K562 (cell line): ENCODE data around the gene LHX3. TPM values are rescaled to one million over a fixed set of nuclear protein-coding genes. Genes with fewer than 3 reads are reported as not detected.

ENCODE experiments used
- ATAC-seq: fragments of 200-7000 bp; cut with Tn5 transposase; 3 replicates; pipeline ENCODE4 v1.9.1; 2020; ENCODE audit warnings: moderate library complexity
- BruUV-seq: library from RNA; stranded (reverse); fragments of 400-500 nt; replicated peaks from 2 replicates; lab custom pipeline; 2021; lab: Mats Ljungman, UMichigan
- CTCF ChIA-PET: fragments of 300-600 bp; formaldehyde crosslinking; extraction: SDS; loops from one replicate; lab custom pipeline; 2021; ENCODE audit warnings: low intra/inter-chr PET ratio; lab: Yijun Ruan, JAX
- POLR2A ChIA-PET: fragments of 300-600, 350-650 bp; sonication (Branson Sonifier 250); formaldehyde crosslinking; extraction: SDS; loops from one replicate; lab custom pipeline; 2021; ENCODE audit warnings: antibody characterized with exemption, inconsistent platforms; lab: Yijun Ruan, JAX
- DNase-seq, 4 experiments: peaks; one replicate each; pipeline versions ENCODE4 v3.0.0 to v3.0.0-alpha.2; 2011 to 2018; ENCODE audit warnings: low spot score in 3 of 4, mixed read lengths in 3 of 4; ENCODE audit errors: extremely low read depth in 1 of 4
- FAIRE-seq: peaks from 2 replicates; lab custom pipeline; 2011; peaks lifted over from hg19 to GRCh38; lab: Jason Lieb, UNC
- H2AFZ ChIP-seq: 2 replicates; pipeline ENCODE4 v1.6.0; 2011; ENCODE audit warnings: low read depth, low read length, control low read depth, inconsistent platforms
- H3K27ac ChIP-seq: fragments of 200-600 bp; 3 replicates; pipeline ENCODE4 v1.8.0; 2011; ENCODE audit warnings: low read depth, mild to moderate bottlenecking, control low read depth, inconsistent platforms, low read length, moderate library complexity, mixed read lengths; ENCODE audit errors: extremely low read depth
- H3K27me3 ChIP-seq, 2 experiments: fragments of 300-600 bp in 1 of 2; 2 replicates in 1 of 2; 3 replicates in 1 of 2; pipeline versions ENCODE4 v1.6.0 to v1.8.0; 2011; ENCODE audit warnings: inconsistent platforms in 2 of 2, low read length in 2 of 2, mild to moderate bottlenecking in 1 of 2, mixed read lengths in 1 of 2, moderate library complexity in 1 of 2; ENCODE audit not compliant: control insufficient read depth in 2 of 2, insufficient read depth in 2 of 2
- H3K36me3 ChIP-seq: fragments of 300-600 bp; 3 replicates; pipeline ENCODE4 v1.8.0; 2011; ENCODE audit warnings: mild to moderate bottlenecking, low read length, inconsistent platforms; ENCODE audit not compliant: control insufficient read depth, insufficient read depth
- H3K4me1 ChIP-seq, 2 experiments: fragments of 200-600 bp in 1 of 2; replicated peaks in 1 of 2; 2 replicates in 1 of 2; 3 replicates in 1 of 2; pipeline versions ENCODE4 v1.5.1 to v1.8.0; 2011; ENCODE audit warnings: inconsistent platforms in 2 of 2, low read length in 2 of 2, mild to moderate bottlenecking in 1 of 2, mixed read lengths in 1 of 2, moderate library complexity in 1 of 2; ENCODE audit not compliant: control insufficient read depth in 2 of 2, insufficient read depth in 2 of 2
- H3K4me2 ChIP-seq: 2 replicates; pipeline ENCODE4 v1.6.1; 2011; ENCODE audit warnings: low read length, control low read depth, inconsistent platforms, mixed read lengths; ENCODE audit not compliant: insufficient read depth
- H3K4me3 ChIP-seq: fragments of 200-600 bp; sonication (generic), shearing (Covaris generic); 2 replicates; pipeline ENCODE4 v1.5.1; 2016; ENCODE audit warnings: control low read depth, inconsistent platforms
- H3K79me2 ChIP-seq: fragments of 200-600 bp; 3 replicates; pipeline ENCODE4 v1.8.0; 2011; ENCODE audit warnings: low read length, inconsistent platforms; ENCODE audit not compliant: control insufficient read depth, insufficient read depth
- H3K9ac ChIP-seq, 2 experiments: 2 replicates each; pipeline versions ENCODE4 v1.6.0 to v1.6.1; 2011; ENCODE audit warnings: low read depth in 2 of 2, low read length in 2 of 2, control low read depth in 1 of 2, inconsistent platforms in 1 of 2, mild to moderate bottlenecking in 1 of 2, mixed read lengths in 1 of 2; ENCODE audit not compliant: insufficient read depth in 1 of 2
- H3K9me1 ChIP-seq: one replicate; pipeline ENCODE4 v1.6.0; 2011; ENCODE audit warnings: inconsistent platforms, mild to moderate bottlenecking, low read length, moderate library complexity; ENCODE audit not compliant: control insufficient read depth, insufficient read depth
- H3K9me3 ChIP-seq: replicated peaks from 2 replicates; pipeline ENCODE4 v1.5.1; 2011; ENCODE audit warnings: low read depth, low read length, inconsistent platforms; ENCODE audit not compliant: control insufficient read depth, insufficient read depth
- H4K20me1 ChIP-seq: replicated peaks from 2 replicates; pipeline ENCODE4 v1.6.1; 2011; ENCODE audit warnings: low read length, inconsistent platforms, mixed read lengths; ENCODE audit not compliant: control insufficient read depth, insufficient read depth
- CAMTA2 ChIP-seq: fragments of 250-450 bp; sonication (Bioruptor Pico); conservative IDR thresholded peaks from 2 replicates; pipeline ENCODE4 v1.5.1; 2022
- CBX8 ChIP-seq: fragments of 200-600 bp; sonication (generic); IDR thresholded peaks from 2 replicates; pipeline ENCODE4 v1.6.1; 2012; ENCODE audit warnings: borderline replicate concordance, mixed run types, low read depth, mild to moderate bottlenecking, moderate library complexity, mixed read lengths, low read length, control low read depth, inconsistent platforms; ENCODE audit not compliant: poor library complexity, severe bottlenecking; ENCODE audit errors: extremely low read depth
- NCOA2 ChIP-seq, 2 experiments: fragments of 450-650 bp; IDR thresholded peaks; 2 replicates each; pipeline ENCODE4 v1.6.1; 2018; ENCODE audit warnings: mild to moderate bottlenecking in 2 of 2, moderate library complexity in 1 of 2; ENCODE audit not compliant: partially characterized antibody in 2 of 2
- NFE2L1 ChIP-seq: fragments of 450-650 bp; IDR thresholded peaks from 2 replicates; pipeline ENCODE4 v1.6.1; 2016; ENCODE audit warnings: missing genetic modification characterization, low read depth, mild to moderate bottlenecking, missing compliant biosample characterization, moderate library complexity, borderline replicate concordance
- NR2C1 ChIP-seq, 2 experiments: fragments of 450-650 bp; IDR thresholded peaks; 2 replicates each; pipeline ENCODE4 v1.6.1; 2017; ENCODE audit warnings: mild to moderate bottlenecking in 2 of 2, antibody characterized with exemption in 1 of 2, inconsistent platforms in 1 of 2, missing compliant biosample characterization in 1 of 2, missing genetic modification characterization in 1 of 2
- NR4A1 ChIP-seq, 2 experiments: fragments of 250-450 bp in 1 of 2; fragments of 450-650 bp in 1 of 2; sonication (Bioruptor Pico) in 1 of 2; IDR thresholded peaks; 2 replicates each; pipeline versions ENCODE4 v1.4.0 to v1.6.1; 2016 to 2020; ENCODE audit warnings: mild to moderate bottlenecking in 2 of 2, missing compliant biosample characterization in 1 of 2, missing genetic modification characterization in 1 of 2, moderate library complexity in 1 of 2
- POLR3A ChIP-seq: IDR thresholded peaks from 2 replicates; pipeline ENCODE4 v1.6.1; 2011; ENCODE audit warnings: borderline replicate concordance, mild to moderate bottlenecking, moderate library complexity; ENCODE audit not compliant: insufficient read length, insufficient read depth; ENCODE audit errors: extremely low read depth
- STAG1 ChIP-seq: sonication (generic); formaldehyde crosslinking; IDR thresholded peaks from 2 replicates; pipeline ENCODE4 v1.5.0; 2020; ENCODE audit warnings: missing genetic modification reagents, borderline replicate concordance
- ZNF146 ChIP-seq: IDR thresholded peaks from one replicate; pipeline ENCODE4 v1.6.1; 2018; ENCODE audit warnings: missing compliant biosample characterization; ENCODE audit not compliant: unreplicated experiment
- ZNF174 ChIP-seq: fragments of 250-450 bp; sonication (Bioruptor Pico); IDR thresholded peaks from 2 replicates; pipeline ENCODE4 v1.4.0; 2020; ENCODE audit warnings: mild to moderate bottlenecking
- WGBS: fragments of 100-300 bp; shearing (Covaris generic); methylation state at CpG from one replicate; pipeline ENCODE4 v1.1.6; 2016; ENCODE audit warnings: low coverage, mixed read lengths; ENCODE audit not compliant: insufficient coverage; ENCODE audit errors: missing lambda C conversion rate; 5-methylcytosine and 5-hydroxymethylcytosine counted together
- in situ Hi-C: fragments of 300-500 bp; cut with MboI; formaldehyde crosslinking; loops from 4 replicates; pipeline ENCODE4 v1.15.0; 2018; ENCODE audit warnings: inconsistent platforms, mixed read lengths
- intact Hi-C: fragments of 100-400 bp; cut with micrococcal nuclease; formaldehyde crosslinking; loops from 2 replicates; pipeline ENCODE4 v1.14.2; 2022
- polyA plus RNA-seq, 8 experiments: library from polyadenylated mRNA; depleted of rRNA in 4 of 8; stranded (reverse) in 5 of 8; unstranded in 3 of 8; fragments of >200 nt; fragmentation: Nextera tagmentation in 2 of 8; fragmentation: Illumina TruSeq in 1 of 8; extraction: Ambion mirVana in 2 of 8; extraction: Trizol in 1 of 8; gene quantifications; 2 replicates each; pipeline versions ENCODE4 v1.2.1 to v1.2.3, GENCODE V29; 2011 to 2014; ENCODE audit warnings: inconsistent platforms in 1 of 8, missing spikeins in 1 of 8
- total RNA-seq, 7 experiments: library from RNA; depleted of rRNA in 6 of 7; stranded (reverse); fragments of >200 nt in 6 of 7; fragmentation: Illumina TruSeq in 2 of 7; extraction: Trizol in 2 of 7; gene quantifications; 2 replicates each; pipeline versions ENCODE4 v1.2.1 to v1.2.3, GENCODE V29; 2011 to 2021; ENCODE audit warnings: low replicate concordance in 1 of 7
- TF ChIP-seq, protein P1 (sequence below): fragments of 450-650 bp; IDR thresholded peaks from 2 replicates; pipeline ENCODE4 v1.6.1; 2016; ENCODE audit warnings: mild to moderate bottlenecking
- TF ChIP-seq, protein P2 (sequence below): fragments of 450-650 bp; formaldehyde crosslinking; IDR thresholded peaks from 2 replicates; pipeline ENCODE4 v1.4.0; 2020; ENCODE audit warnings: mild to moderate bottlenecking, moderate library complexity

The LHX3 gene
- total and polyA plus RNA-seq, 9 of the 15 experiments (the other 6 are each of a cell fraction or from before 2014, with no cell fraction given): 0.09 TPM; not detected in 8

DNA sequence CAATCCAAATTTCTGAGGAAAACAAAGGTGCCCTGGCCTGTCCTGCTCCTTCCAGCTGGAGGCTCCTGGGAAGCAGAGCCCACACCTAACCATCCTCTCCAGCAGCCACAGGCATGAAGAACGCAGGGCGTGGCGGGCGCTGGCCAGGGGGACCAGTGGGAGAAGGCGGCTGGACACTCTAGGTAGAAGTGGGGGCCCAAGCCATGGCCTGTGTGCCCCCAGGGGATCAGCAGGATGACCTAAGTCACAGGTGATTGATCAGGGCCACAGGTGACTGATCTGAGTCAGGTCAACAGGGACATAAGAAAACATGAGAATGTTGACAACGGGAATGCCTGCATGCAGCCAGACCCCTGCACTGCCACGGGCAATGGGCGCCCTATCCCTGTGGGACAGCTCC lies 37.3 kb upstream of the LHX3 start:
- Histone ChIP-seq H3K4me2 (no peak overlapping the region), H3K4me1 (peaks cover 51 to 65% of the 10 kb centered on the region in 2 experiments)
- no peak for ATAC-seq

More for the DNA sequence above, 37.3 kb upstream of the LHX3 start:
- Histone ChIP-seq H3K27ac (no peak overlapping the region), H3K9ac (peak overlapping the region in 1 of 2 experiments; percentile 41; a peak in 1 of 4 replicates), H2AFZ (no peak overlapping the region), H3K9me1 (peaks cover 10% of the 10 kb centered on the region), H4K20me1 (peaks cover 43% of the 10 kb centered on the region), H3K27me3 (peaks cover 0 to 5% of the 10 kb centered on the region in 2 experiments; a peak in 1 of 5 replicates), H3K36me3 (peaks cover 38% of the 10 kb centered on the region), H3K4me3 (no peak overlapping the region), H3K79me2 (peaks cover 78% of the 10 kb centered on the region), H3K9me3 (no peaks in the 10 kb centered on the region)
- no peak for FAIRE-seq
- no peak for DNase-seq
- no peak for TF ChIP-seq POLR3A
- TF ChIP-seq ZNF146 (CRISPR knock-in tag): no peak
- TF ChIP-seq CAMTA2: no peak
- no peak for TF ChIP-seq ZNF174 (CRISPR knock-in tag)
- TF ChIP-seq, protein P1, sequence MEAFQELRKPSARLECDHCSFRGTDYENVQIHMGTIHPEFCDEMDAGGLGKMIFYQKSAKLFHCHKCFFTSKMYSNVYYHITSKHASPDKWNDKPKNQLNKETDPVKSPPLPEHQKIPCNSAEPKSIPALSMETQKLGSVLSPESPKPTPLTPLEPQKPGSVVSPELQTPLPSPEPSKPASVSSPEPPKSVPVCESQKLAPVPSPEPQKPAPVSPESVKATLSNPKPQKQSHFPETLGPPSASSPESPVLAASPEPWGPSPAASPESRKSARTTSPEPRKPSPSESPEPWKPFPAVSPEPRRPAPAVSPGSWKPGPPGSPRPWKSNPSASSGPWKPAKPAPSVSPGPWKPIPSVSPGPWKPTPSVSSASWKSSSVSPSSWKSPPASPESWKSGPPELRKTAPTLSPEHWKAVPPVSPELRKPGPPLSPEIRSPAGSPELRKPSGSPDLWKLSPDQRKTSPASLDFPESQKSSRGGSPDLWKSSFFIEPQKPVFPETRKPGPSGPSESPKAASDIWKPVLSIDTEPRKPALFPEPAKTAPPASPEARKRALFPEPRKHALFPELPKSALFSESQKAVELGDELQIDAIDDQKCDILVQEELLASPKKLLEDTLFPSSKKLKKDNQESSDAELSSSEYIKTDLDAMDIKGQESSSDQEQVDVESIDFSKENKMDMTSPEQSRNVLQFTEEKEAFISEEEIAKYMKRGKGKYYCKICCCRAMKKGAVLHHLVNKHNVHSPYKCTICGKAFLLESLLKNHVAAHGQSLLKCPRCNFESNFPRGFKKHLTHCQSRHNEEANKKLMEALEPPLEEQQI: no peak
- TF ChIP-seq NCOA2 (IDR thresholded peaks at IDR 0.05; ENCODE audit: partially characterized antibody in 2 of 2): no peak
- TF ChIP-seq STAG1: no peak
- TF ChIP-seq NFE2L1 (tag): no peak
- no peak for TF ChIP-seq NR4A1 (CRISPR knock-in tag; IDR thresholded peaks at IDR 0.05)
- no peak for TF ChIP-seq NR4A1 (tag; IDR thresholded peaks at IDR 0.05)
- TF ChIP-seq CBX8: no peak
- no peak for TF ChIP-seq NR2C1 (IDR thresholded peaks at IDR 0.05)
- TF ChIP-seq NR2C1 (tag; IDR thresholded peaks at IDR 0.05): no peak
- TF ChIP-seq, protein P2, sequence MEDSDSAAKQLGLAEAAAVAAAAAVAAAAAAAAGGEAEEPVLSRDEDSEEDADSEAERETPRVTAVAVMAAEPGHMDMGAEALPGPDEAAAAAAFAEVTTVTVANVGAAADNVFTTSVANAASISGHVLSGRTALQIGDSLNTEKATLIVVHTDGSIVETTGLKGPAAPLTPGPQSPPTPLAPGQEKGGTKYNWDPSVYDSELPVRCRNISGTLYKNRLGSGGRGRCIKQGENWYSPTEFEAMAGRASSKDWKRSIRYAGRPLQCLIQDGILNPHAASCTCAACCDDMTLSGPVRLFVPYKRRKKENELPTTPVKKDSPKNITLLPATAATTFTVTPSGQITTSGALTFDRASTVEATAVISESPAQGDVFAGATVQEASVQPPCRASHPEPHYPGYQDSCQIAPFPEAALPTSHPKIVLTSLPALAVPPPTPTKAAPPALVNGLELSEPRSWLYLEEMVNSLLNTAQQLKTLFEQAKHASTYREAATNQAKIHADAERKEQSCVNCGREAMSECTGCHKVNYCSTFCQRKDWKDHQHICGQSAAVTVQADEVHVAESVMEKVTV (CRISPR knock-in tag): no peak
- CTCF ChIA-PET: no interaction called here
- 91% methylated on average over 8 of the region's 8 CpGs for WGBS
- no TSS peak for BruUV-seq
- intact Hi-C loops (no loop called here), in situ Hi-C loops (no loop called here)
- POLR2A ChIA-PET: interaction anchor here (0.6 to 0.8 kb wide), 2 partner anchors 12 to 54 kb away, joined by 3 to 4 read pairs; no protein-coding TSS in a partner anchor
